Ishikawa (cell line): Measurements from ENCODE around the gene HINT2.

Experiments used
- CEBPB ChIP-seq: IDR thresholded peaks from 2 replicates; pipeline ENCODE4 v1.6.1; 2012
- CREB1 ChIP-seq: IDR thresholded peaks from 2 replicates; pipeline ENCODE4 v1.6.1; 2012; ENCODE audit warnings: low read depth
- EGR1 ChIP-seq: IDR thresholded peaks from 2 replicates; pipeline ENCODE4 v1.6.1; 2012
- EP300 ChIP-seq: IDR thresholded peaks from 2 replicates; pipeline ENCODE4 v1.6.1; 2012; ENCODE audit warnings: borderline replicate concordance
- FOXM1 ChIP-seq: IDR thresholded peaks from 2 replicates; pipeline ENCODE4 v1.6.1; 2012; ENCODE audit warnings: low read depth, borderline replicate concordance
- MAX ChIP-seq: IDR thresholded peaks from 2 replicates; pipeline ENCODE4 v1.6.1; 2012
- NFIC ChIP-seq: IDR thresholded peaks from 2 replicates; pipeline ENCODE4 v1.6.1; 2012
- RAD21 ChIP-seq: IDR thresholded peaks from 2 replicates; pipeline ENCODE4 v1.6.1; 2012; ENCODE audit warnings: low read depth
- TAF1 ChIP-seq: IDR thresholded peaks from 2 replicates; pipeline ENCODE4 v1.6.1; 2012; ENCODE audit warnings: low read depth, mild to moderate bottlenecking
- TCF12 ChIP-seq: IDR thresholded peaks from 2 replicates; pipeline ENCODE4 v1.6.1; 2012; ENCODE audit warnings: low read depth
- TEAD4 ChIP-seq: IDR thresholded peaks from 2 replicates; pipeline ENCODE4 v1.6.1; 2012
- USF1 ChIP-seq: IDR thresholded peaks from 2 replicates; pipeline ENCODE4 v1.6.1; 2012
- YY1 ChIP-seq: IDR thresholded peaks from 2 replicates; pipeline ENCODE4 v1.6.1; 2012; ENCODE audit warnings: low read depth
- ZBTB7A ChIP-seq: IDR thresholded peaks from 2 replicates; pipeline ENCODE4 v1.6.1; 2012; ENCODE audit warnings: low read depth
- TF ChIP-seq, protein P1 (sequence below): IDR thresholded peaks from 2 replicates; pipeline ENCODE4 v1.6.1; 2012; ENCODE audit warnings: low read depth, mild to moderate bottlenecking

Gene HINT2

DNA sequence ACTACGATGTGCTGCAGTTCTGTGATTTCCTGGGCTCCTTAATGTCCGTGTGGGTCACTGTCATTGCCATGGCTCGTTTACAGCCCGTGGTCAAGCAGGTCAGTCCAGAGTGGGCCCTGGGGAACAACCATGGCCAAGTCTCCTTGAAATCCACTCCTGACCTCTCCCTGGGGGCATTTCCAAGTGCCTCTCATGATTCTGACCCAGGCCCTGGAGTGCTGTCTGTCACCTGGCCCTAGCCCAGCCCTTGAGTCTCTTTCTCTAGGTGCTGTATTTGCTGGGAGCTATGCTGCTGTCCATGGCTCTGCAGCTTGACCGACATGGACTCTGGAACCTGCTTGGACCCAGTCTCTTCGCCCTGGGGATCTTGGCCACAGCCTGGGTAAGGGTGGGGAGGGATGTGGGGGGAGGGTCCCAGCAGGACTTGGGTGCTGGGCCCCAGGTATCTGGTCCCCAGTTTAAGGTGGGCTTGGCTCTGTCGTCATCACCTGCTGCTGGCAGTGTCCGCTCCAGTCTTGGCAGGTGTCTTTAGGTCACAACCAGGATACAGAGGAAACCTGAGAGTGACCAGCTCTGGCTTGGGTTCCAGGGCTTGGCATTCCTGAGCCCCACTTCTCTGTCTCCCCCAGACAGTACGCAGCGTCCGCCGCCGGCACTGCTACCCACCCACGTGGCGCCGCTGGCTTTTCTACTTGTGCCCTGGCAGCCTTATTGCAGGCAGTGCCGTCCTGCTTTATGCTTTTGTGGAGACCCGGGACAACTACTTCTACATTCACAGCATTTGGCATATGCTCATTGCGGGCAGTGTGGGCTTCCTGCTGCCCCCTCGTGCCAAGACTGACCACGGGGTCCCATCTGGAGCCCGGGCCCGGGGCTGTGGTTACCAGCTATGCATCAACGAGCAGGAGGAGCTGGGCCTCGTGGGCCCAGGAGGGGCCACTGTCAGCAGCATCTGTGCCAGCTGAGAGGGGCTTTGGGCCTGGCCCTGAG lies 38.3 kb upstream of the HINT2 start:
- TF ChIP-seq NFIC: no peak
- no peak for TF ChIP-seq EP300
- TF ChIP-seq FOXM1: no peak
- TF ChIP-seq, protein P1, sequence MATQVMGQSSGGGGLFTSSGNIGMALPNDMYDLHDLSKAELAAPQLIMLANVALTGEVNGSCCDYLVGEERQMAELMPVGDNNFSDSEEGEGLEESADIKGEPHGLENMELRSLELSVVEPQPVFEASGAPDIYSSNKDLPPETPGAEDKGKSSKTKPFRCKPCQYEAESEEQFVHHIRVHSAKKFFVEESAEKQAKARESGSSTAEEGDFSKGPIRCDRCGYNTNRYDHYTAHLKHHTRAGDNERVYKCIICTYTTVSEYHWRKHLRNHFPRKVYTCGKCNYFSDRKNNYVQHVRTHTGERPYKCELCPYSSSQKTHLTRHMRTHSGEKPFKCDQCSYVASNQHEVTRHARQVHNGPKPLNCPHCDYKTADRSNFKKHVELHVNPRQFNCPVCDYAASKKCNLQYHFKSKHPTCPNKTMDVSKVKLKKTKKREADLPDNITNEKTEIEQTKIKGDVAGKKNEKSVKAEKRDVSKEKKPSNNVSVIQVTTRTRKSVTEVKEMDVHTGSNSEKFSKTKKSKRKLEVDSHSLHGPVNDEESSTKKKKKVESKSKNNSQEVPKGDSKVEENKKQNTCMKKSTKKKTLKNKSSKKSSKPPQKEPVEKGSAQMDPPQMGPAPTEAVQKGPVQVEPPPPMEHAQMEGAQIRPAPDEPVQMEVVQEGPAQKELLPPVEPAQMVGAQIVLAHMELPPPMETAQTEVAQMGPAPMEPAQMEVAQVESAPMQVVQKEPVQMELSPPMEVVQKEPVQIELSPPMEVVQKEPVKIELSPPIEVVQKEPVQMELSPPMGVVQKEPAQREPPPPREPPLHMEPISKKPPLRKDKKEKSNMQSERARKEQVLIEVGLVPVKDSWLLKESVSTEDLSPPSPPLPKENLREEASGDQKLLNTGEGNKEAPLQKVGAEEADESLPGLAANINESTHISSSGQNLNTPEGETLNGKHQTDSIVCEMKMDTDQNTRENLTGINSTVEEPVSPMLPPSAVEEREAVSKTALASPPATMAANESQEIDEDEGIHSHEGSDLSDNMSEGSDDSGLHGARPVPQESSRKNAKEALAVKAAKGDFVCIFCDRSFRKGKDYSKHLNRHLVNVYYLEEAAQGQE: no peak
- TF ChIP-seq MAX: no peak
- no peak for TF ChIP-seq TEAD4
- no peak for TF ChIP-seq YY1
- TF ChIP-seq USF1: no peak
- no peak for TF ChIP-seq TCF12
- TF ChIP-seq CREB1: no peak
- TF ChIP-seq TAF1: no peak
- TF ChIP-seq RAD21: no peak
- no peak for TF ChIP-seq EGR1
- TF ChIP-seq CEBPB: no peak
- no peak for TF ChIP-seq ZBTB7A

GRCh38 chr9:35852267-35852815 lies 37.5 kb upstream of the HINT2 start:
- no peak for TF ChIP-seq ZBTB7A
- TF ChIP-seq MAX: no peak
- TF ChIP-seq CREB1: no peak
- TF ChIP-seq EP300: no peak
- TF ChIP-seq TAF1: no peak
- TF ChIP-seq FOXM1: no peak
- no peak for TF ChIP-seq TEAD4
- TF ChIP-seq EGR1: no peak
- TF ChIP-seq RAD21: no peak
- TF ChIP-seq NFIC: no peak
- no peak for TF ChIP-seq CEBPB

DNA sequence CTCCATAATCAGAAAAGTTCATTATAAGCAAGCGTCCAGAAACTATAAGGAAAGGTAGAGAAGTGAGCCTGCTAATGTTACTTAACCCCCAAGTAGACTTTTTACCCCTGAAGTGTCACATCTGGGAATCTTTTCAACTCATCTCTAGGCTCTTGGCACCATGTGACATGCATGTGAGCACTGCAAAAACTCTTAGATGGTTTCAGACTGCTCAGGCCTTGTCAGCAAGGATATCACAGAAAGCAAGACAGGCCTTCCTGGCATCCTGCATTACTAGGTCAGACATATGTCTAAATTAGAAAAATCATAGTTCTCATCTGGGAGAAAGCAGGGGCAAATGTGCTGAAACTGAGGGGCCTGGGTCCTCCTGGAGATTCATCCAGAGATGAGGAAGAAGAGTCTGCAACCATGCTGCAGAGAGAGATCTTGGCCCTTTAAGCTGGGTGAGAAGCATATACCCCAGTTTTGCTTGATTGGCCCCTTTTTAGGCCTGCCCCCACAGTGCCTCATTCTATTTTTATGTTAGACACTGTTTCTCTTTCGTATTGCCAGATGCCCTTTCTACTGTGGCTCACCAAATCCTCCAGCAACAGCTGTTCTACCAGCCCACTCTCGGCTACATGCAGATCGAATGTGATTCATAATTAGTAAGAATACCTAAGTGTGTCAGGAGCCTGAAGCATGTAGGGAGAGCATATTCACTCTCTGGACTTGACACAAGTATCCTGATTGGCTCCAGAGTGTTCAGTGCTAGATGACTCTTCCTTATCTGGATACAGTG lies 33.1 kb upstream of the HINT2 start:
- TF ChIP-seq YY1 (no peak), RAD21 (no peak), NFIC (no peak), EGR1 (no peak), CEBPB (no peak), TAF1 (no peak), USF1 (no peak), MAX (no peak), FOXM1 (no peak), ZBTB7A (no peak)

GRCh38 chr9:35845824-35846771 lies 31.3 kb upstream of the HINT2 start:
- TF ChIP-seq TEAD4 (no peak), CEBPB (no peak), NFIC (no peak)

- TF ChIP-seq NFIC (0 out of 2 replicates have a peak, but pooled peaks have one; percentile 24), EGR1 (no peak)
These were observed 29.9 kb upstream of the HINT2 start for GRCh38 chr9:35844628-35845270.

- no peak for TF ChIP-seq TEAD4
- no peak for TF ChIP-seq TAF1
- no peak for TF ChIP-seq CREB1
- no peak for TF ChIP-seq TCF12
- TF ChIP-seq, protein P1: no peak
- TF ChIP-seq USF1: no peak
- TF ChIP-seq NFIC: no peak
These were observed 28.0 kb upstream of the HINT2 start for GRCh38 chr9:35842795-35843194.
